HG03469 (cell line): Measurements from ENCODE around the gene NBPF1.
"Not testable (repeated sequence)": the region's sequence is repeated elsewhere in the genome, so short reads cannot be mapped to it uniquely, and the experiment has no call there.

Experiments
- ATAC-seq: cut with Tn5 transposase; IDR thresholded peaks from one replicate; pipeline ENCODE4 v1.9.1; 2021; ENCODE audit warnings: mild to moderate bottlenecking, moderate library complexity, moderate number of reproducible peaks; ENCODE audit not compliant: unreplicated experiment

The NBPF1 gene

DNA sequence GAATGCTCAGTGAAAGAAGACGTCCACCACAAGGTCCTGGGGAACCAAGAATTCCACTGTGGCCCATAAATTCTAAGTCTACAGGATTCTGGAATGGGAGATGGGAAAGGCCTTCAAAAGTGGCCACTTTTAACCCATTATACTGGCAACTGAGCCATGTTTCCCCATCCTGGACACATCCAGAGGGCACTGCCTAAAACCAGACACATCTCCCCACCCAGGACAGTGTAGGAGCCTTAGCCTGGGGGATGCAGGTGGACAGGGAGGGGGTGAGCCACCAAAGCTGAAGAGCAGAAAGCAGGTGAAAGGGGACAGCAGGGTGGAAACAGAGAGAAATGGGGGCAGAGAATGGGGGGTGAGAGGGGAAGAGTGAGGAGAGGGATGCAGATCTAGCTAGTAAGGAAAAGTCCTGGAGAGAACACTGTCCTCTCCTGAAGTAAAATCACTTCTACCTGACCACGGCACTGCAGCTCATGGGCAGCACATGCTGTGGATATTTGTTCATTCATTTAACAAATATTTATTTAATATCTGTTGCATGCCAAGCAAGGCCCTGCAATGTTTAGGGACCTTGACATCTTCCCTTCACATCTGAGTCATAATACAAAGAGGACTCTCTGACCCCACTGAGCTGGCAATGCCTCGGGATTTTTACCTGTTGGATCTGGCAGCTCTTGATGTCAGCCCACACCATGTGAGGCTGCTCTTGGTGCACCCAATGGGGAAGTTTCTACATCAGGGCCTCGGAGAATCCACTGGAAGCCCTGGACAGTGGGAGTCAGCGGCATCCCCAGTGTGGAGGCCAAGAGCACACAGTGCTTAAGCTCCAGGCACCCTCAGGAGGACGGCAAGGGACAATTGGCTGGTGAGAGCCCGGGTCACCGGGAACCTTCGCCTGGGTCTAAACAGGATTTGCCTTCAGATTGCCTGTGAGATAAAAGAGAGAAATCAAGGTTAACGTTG, 5.2 kb downstream of the NBPF1 start:
- ATAC-seq = not testable (repeated sequence)

- ATAC-seq = no peak
Measured at GRCh38 chr1:16607433-16607851, 5.9 kb downstream of the NBPF1 start.

GRCh38 chr1:16606666-16607432, 6.5 kb downstream of the NBPF1 start:
- not testable (repeated sequence) for ATAC-seq

GRCh38 chr1:16605532-16606505, 7.5 kb downstream of the NBPF1 start:
- ATAC-seq = no peak

GRCh38 chr1:16605213-16605525, 8.2 kb downstream of the NBPF1 start:
- no peak for ATAC-seq

DNA sequence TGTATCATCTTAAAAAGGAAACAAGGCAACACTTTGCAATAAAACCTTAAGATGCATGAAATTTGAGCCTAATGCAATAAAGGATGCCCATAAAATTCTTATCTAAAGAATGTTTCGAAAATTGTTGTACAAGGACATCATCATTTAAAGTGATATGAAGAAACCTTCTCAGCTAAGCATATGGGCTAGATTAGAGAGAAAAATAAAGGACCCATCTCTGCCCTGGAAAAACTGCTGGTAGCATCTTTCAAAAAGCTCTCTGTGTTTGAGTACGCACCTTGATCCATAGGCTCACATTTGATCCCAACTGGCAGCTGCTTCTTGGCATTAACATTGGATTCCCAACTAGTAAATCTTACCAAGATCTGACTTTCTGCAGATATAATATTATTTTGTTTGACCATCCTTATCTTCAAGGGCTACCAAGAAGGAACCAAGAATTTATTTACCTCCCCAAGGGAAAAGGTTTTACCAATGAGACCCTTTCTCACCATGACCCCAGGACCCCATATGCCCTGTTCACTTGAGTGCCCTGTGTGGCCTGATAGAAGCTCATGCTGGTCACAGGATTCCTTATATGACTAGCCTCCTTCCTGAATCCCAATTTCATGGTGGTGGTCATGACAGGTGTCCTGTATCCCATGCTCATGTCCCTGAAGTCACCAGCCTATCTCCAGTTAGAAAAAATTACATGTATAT, 8.7 kb downstream of the NBPF1 start:
- ATAC-seq = not testable (repeated sequence)

DNA sequence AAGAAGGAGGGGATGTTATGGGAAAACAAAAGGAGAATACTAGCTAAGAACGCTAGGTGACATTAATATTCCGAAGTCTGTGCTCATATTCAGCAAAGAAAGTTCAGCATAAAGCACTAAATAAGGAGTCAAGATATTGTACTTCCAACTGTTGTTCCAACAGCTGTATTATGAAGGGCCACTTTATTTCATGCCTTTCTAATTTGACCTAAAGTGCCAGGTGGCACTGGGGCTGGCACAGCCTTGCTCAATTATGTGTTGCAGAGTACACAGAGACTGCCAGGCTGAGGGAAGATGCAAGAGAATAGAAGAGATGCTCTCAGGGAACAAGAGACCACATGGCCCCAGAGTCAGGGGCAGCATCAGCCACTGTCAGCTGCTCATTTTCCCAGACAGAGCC, 9.7 kb downstream of the NBPF1 start:
- ATAC-seq = not testable (repeated sequence)

DNA sequence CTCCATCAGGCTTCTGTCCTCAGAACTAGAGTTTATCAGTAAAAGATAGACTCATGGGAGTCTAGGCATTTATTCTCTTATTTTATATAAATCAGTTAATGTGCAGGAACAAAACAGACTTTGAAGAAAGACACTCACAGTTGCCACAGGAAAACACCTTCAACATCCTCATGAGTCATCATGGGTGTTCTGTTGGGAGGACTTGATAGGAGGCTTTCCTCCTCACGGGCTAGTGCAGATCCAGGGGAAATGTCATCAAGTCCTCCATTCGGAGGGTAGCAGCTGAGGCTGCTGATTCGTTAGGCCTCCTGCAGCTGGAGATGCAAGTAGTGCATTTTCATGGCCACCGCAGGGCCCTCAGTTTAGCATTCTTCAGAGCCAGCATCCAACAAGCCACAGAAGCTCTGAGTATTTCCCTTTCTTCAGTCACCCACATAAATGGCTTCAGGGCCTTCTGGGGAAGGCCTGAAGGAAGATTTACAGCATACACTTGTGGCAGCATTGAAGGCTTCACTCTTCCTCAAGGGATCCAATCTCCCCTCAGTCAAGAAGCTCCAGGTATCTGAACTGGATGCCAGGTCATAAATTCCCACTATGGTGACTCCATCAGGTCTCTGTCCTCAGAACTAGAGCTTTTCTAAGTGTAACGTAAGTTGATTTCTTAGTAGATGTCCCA, 10.9 kb downstream of the NBPF1 start:
- ATAC-seq = not testable (repeated sequence)

DNA sequence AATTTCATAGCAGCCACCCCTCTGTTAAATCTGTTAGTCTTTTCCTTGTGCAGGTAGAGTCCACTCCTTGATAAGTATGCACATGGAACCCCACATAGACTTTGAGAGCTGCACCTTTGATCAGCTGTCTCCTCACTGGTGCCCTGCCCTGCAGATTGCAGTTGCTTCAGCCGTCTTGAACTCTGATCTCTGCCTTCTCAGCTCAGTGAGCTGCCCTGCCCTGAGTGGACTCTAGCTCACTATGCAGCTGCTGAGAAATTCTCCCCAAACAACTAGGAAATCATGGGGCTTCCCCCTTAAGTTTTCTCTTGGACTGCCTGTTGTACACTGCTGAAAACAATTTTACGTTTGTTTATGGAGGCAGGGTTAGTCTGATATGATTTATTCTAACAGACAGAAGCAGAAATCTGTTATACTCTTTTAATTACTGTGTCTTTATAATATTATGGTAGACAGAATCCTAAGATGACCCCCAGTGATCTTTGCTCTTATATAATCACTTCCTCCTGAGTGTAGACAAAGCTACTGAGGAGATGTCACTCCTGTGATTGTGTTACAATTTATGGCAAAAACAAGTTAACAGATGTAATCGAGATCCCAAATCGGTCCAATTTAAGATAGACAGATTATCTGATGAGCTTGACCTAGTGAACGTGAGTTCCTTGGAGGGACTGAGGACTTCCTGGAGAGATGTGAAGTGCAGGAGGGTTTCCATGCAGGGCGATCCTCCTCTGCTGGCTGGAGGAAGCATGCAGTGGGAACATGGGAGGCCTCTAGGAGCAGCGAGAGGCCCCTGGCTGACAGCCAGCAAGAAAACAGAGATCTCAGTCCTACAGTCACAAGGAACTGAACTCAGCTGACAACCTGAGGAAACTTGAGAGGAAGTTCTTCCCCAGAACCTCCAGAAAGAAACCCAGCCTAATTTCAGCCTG, 12.2 kb downstream of the NBPF1 start:
- not testable (repeated sequence) for ATAC-seq

DNA sequence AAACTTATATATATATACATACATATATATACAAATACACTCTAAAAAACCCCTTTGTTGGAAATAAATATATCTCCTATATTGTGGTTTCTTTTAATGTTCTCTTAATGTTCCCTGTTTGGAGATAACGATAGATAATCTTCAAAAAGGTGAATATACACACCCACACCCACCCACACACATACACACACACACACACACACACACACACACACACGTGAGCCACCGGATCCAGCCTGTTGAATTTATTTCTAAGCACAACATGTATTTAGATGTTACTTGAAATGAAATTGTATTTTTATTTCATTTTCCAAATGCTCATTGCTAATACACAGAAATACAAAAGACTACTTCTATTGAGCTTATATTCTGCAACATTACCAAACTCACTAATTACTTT, 14.0 kb downstream of the NBPF1 start:
- ATAC-seq = not testable (repeated sequence)

DNA sequence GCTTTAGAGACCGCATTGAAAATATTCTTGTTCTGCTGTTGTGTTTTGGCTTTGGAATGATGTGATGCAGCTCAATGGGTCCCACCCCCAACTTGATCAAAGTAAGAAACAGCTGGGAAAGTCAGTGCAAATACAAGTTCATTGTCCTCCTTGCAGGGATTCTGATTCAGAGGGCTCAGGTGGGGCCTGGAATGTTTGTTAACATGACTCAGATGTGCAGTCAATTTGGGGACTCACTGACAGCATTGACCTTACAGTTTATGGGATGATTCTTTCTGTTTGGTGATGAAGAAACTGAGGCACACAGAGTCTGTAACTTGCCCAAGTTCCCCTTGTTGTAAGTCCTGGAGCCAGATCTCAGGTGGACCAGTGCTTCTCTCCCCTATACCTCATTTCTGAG, 18.1 kb downstream of the NBPF1 start:
- not testable (repeated sequence) for ATAC-seq

DNA sequence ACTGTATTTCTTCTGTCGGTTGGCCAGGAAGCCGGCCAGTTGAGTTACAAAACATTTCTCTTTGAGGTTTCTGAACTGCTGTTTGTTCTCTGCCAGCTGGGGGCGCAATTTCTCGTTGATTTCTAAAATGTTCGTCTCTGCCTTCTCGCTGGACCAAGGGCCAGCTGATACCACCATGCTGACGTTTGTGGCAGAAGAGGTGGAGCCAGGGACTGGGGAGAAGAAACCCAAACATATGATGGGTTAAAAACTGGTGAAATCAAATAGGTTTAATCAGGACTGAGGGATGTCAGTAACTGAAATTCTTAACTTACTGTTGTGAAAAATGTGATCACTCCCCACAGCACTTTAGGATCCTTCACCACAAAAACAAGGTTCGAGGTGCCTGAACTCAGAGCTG, 21.5 kb downstream of the NBPF1 start:
- not testable (repeated sequence) for ATAC-seq

DNA sequence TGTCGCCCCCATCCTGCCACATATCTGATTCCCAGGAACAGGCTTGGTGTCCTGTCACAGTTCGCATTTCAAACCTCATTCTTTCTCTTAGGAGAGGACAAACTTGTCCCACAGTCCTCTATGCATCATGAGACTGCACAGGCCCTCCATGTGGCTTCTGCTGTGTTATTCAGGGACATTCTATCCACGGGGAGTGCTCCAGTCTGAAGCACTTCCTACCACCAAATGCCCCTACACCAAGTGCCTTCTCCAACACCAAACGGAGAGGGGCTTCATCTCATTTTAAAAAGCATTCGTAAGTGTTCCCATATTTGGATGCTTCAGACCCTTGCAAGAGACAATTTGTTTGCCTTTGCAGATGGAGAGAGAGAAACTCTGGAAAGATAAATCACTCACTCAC, 25.3 kb downstream of the NBPF1 start:
- not testable (repeated sequence) for ATAC-seq

GRCh38 chr1:16587639-16588038, 25.7 kb downstream of the NBPF1 start:
- not testable (repeated sequence) for ATAC-seq

DNA sequence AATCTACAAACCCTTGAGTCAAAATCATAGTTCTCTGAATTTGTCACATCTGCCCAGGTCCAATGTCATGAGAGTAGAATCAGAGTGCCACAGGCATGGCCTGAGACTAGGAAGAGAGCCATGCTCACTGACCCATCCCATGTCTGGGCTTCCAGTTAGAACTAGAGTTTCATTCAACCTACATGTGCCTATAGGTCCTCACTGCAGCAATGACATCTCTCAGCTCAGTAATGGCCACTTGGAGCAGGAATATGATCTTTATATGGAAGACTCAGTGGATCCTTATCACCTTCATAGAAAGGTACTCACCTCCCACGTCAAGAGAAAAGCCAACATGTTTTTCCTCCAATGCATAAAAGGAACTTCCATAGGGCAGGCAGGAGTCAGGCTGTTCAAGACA, 48.0 kb downstream of the NBPF1 start:
- ATAC-seq = not testable (repeated sequence)

DNA sequence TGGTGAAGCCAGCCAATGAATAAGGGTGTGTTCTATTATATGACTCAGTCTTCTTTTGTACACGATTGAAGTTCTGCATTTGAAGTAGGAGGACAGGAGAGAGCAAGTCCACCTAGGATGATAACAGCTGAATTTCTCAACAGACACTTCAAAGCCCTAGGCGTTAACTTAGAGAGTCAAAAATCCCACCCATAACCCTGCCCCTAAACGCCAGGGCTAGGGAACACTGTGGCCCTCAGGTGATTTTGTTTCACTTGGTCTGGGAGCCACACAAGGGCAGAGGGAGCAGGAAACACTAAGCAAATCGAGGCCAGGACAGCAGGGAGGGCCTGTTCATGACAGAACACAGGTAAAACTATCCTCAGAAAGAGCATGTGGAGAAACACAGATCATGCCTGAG, 52.3 kb downstream of the NBPF1 start:
- not testable (repeated sequence) for ATAC-seq

GRCh38 chr1:16560498-16560897, 52.9 kb downstream of the NBPF1 start:
- ATAC-seq = not testable (repeated sequence)

GRCh38 chr1:16559688-16560087, 53.7 kb downstream of the NBPF1 start:
- ATAC-seq = not testable (repeated sequence)
